Kidney (tissue), 14 donors: ENCODE measurements around the gene LSM12. TPM values are rescaled to one million over a fixed set of nuclear protein-coding genes. Genes with fewer than 3 reads are reported as not detected.
"Not testable (repeated sequence)": the region's sequence is repeated elsewhere in the genome, so short reads cannot be mapped to it uniquely, and the experiment has no call there.

Experiments
- DNase-seq, 5 donors: peaks; one replicate each; pipeline ENCODE4 v3.0.0-alpha.2; 2013 to 2020
- FAIRE-seq: peaks from 2 replicates; lab custom pipeline; 2012; peaks lifted over from hg19 to GRCh38; lab: Jason Lieb, UNC
- H3K27ac ChIP-seq, 2 donors: one replicate each; pipeline ENCODE4 v1.7.0; 2013; ENCODE audit warnings: low read depth in 2 of 2, low read length in 2 of 2, inconsistent platforms in 1 of 2
- H3K27me3 ChIP-seq: one replicate; pipeline ENCODE4 v1.7.1; 2013; ENCODE audit warnings: low read length, inconsistent platforms; ENCODE audit not compliant: control insufficient read depth, insufficient read depth
- H3K36me3 ChIP-seq, 3 donors: one replicate each; pipeline versions ENCODE4 v1.7.0 to v1.7.1; 2013; ENCODE audit warnings: low read length in 3 of 3, control low read depth in 1 of 3, inconsistent platforms in 1 of 3; ENCODE audit not compliant: insufficient read depth in 3 of 3, control insufficient read depth in 2 of 3
- H3K4me1 ChIP-seq, 3 donors: one replicate each; pipeline versions ENCODE4 v1.7.0 to v1.7.1; 2013; ENCODE audit warnings: low read length in 3 of 3, inconsistent platforms in 1 of 3, low read depth in 1 of 3; ENCODE audit not compliant: control insufficient read depth in 2 of 3, insufficient read depth in 2 of 3
- H3K4me3 ChIP-seq, 3 donors: one replicate each; pipeline versions ENCODE4 v1.7.0 to v1.8.1; 2013; ENCODE audit warnings: low read length in 3 of 3, control low read depth in 1 of 3, inconsistent platforms in 1 of 3
- H3K9ac ChIP-seq, 3 donors: one replicate each; pipeline versions ENCODE4 v1.7.0 to v1.7.1; 2013; ENCODE audit warnings: low read length in 3 of 3, control low read depth in 1 of 3, inconsistent platforms in 1 of 3
- H3K9me3 ChIP-seq, 3 donors: one replicate each; pipeline versions ENCODE4 v1.7.0 to v1.7.1; 2013; ENCODE audit warnings: low read length in 3 of 3, control low read depth in 1 of 3, inconsistent platforms in 1 of 3; ENCODE audit not compliant: control insufficient read depth in 2 of 3, insufficient read depth in 1 of 3
- intact Hi-C: fragments of 100-400 bp; cut with DNase I; formaldehyde crosslinking; loops from one replicate; pipeline ENCODE4 v1.11.1; 2022
- polyA plus RNA-seq: library from polyadenylated mRNA; stranded (reverse); fragments of 350-450 nt; fragmentation: Illumina TruSeq; extraction: RNeasy Lipid Tissue Mini Kit (QIAGEN cat#74804); gene quantifications from one replicate; pipeline ENCODE4 v1.2.3, GENCODE V29; 2014; ENCODE audit warnings: low read depth, low replicate concordance; ENCODE audit not compliant: insufficient read depth
- total RNA-seq: library from RNA; stranded (reverse); fragmentation: NEBNext Ultra II Directional; extraction: Animal tissue kit (Norgen Biotek cat#: 25700); gene quantifications from one replicate; pipeline ENCODE4 v1.2.1, GENCODE V29; 2021
- TF ChIP-seq, protein P1 (sequence below): IDR thresholded peaks from 3 replicates; pipeline ENCODE4 v1.5.1; 2012; ENCODE audit warnings: mild to moderate bottlenecking, moderate library complexity, borderline replicate concordance; ENCODE audit not compliant: insufficient read depth; ENCODE audit errors: extremely low read depth
- donor health status: control.
- donor health status: control.
- donor health status: control.
- donor health status: control.
- donor health status: control.
- donor health status: DM: yes; HTN: yes; CAD: no.
- donor health status: Normal renal cell carcinoma (clear cell type).

LSM12 gene
- total and polyA plus RNA-seq, 2 donors from 2014 or later: 29.0 to 47.6 TPM

DNA sequence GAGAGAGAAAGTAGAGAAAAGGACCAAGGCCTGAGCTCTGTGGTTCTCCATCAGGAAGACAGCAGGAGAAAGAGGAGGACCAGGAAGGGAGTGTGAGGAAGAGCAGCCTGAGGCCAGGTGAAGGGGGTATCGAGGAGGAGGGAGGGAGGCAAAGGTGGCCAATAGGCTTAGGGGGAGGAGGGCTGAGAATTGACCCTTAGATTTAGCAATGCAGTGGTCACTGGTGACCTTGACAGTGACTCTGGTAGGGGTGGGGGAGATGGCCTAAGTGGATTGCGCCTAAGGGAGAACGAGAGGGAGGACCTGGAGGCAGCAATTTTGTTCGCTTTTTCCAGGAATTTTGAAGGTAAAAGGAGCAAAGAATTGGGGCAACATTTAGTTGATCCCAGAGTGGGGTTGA, 67.4 kb downstream of the LSM12 start:
- no peak overlapping the region for H3K27ac ChIP-seq
- no peaks in the 10 kb centered on the region for H3K36me3 ChIP-seq
- no peaks in the 10 kb centered on the region for H3K9me3 ChIP-seq
- intact Hi-C loops: no loop called here
- peaks cover 0 to 10% (median 4%) of the 10 kb centered on the region in 3 donors for H3K4me1 ChIP-seq
- FAIRE-seq (no peak), DNase-seq (no peak)
- TF ChIP-seq, protein P1, sequence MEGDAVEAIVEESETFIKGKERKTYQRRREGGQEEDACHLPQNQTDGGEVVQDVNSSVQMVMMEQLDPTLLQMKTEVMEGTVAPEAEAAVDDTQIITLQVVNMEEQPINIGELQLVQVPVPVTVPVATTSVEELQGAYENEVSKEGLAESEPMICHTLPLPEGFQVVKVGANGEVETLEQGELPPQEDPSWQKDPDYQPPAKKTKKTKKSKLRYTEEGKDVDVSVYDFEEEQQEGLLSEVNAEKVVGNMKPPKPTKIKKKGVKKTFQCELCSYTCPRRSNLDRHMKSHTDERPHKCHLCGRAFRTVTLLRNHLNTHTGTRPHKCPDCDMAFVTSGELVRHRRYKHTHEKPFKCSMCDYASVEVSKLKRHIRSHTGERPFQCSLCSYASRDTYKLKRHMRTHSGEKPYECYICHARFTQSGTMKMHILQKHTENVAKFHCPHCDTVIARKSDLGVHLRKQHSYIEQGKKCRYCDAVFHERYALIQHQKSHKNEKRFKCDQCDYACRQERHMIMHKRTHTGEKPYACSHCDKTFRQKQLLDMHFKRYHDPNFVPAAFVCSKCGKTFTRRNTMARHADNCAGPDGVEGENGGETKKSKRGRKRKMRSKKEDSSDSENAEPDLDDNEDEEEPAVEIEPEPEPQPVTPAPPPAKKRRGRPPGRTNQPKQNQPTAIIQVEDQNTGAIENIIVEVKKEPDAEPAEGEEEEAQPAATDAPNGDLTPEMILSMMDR: no peak
- H3K9ac ChIP-seq: no peak overlapping the region
- H3K4me3 ChIP-seq: no peak overlapping the region
- H3K27me3 ChIP-seq: peaks cover 2% of the 10 kb centered on the region

DNA sequence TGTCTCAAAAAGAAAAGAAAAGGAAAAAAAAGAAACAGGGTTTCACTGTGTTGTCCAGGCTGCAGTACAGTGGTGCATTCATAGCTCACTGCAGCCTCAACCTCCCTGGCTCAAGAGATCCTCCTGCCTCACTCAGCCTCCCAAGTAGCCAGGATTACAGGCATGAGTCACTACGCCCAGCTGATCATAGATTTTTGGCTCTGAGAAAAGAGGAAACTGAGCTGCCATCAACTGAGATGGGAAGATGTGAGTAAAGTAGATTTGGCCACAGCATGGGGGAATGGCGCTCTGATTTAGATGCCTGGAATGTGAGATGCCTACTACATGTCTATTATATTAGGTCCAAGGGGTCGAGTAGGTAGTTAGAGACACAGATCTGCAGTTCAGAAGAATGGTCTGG, 67.9 kb downstream of the LSM12 start:
- no peaks in the 10 kb centered on the region for H3K36me3 ChIP-seq
- DNase-seq: no peak
- TF ChIP-seq, protein P1: no peak
- H3K9ac ChIP-seq: no peak overlapping the region
- no peak for FAIRE-seq
- peaks cover 0 to 10% (median 4%) of the 10 kb centered on the region in 3 donors for H3K4me1 ChIP-seq
- H3K27me3 ChIP-seq: peaks cover 2% of the 10 kb centered on the region
- H3K9me3 ChIP-seq: no peaks in the 10 kb centered on the region
- H3K27ac ChIP-seq: no peak overlapping the region
- H3K4me3 ChIP-seq: no peak overlapping the region
- intact Hi-C loops: no loop called here

DNA sequence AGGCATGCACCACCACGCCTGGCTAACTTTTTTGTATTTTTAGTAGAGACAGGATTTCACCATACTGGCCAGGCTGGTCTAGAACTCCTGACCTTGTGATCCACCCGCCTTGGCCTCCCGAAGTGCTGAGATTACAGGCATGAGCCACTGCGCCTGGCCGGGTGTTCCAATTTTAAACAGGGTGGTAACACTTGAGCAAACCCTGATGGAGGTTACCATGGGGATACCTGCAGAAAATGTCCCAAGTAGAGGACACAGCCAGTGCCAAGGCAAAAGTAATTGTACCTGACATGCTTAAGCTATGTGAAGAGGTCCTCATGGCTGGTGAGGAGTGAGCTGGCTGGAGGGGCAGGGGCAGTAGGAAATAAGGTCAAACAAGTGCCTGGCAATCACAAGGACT, 69.3 kb downstream of the LSM12 start:
- H3K9me3 ChIP-seq, FAIRE-seq, H3K27ac ChIP-seq, H3K4me1 ChIP-seq, H3K27me3 ChIP-seq, intact Hi-C loops, H3K9ac ChIP-seq, H3K4me3 ChIP-seq, DNase-seq, H3K36me3 ChIP-seq: not testable (repeated sequence)

DNA sequence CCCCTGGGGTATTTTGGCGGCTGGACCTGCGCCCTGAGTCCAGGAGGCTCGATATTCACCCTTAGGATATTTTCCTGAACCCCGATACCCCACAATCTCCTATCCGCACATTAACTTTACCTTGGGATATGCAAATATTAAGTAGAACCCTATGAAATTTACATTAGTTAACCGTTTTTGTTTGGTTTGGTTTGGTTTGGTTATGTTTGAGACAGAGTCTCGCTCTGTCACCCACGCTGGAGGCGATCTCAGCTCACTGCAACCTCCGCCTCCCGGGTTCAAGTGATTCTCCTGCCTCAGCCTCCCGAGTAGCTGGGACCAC, 71.4 kb downstream of the LSM12 start:
- FAIRE-seq (no peak), DNase-seq (no peak)
- no peak overlapping the region for H3K9ac ChIP-seq
- H3K27me3 ChIP-seq: no peaks in the 10 kb centered on the region
- no peak overlapping the region for H3K27ac ChIP-seq
- H3K4me1 ChIP-seq: peaks cover 0 to 4% (median 2%) of the 10 kb centered on the region in 3 donors
- TF ChIP-seq, protein P1: no peak
- intact Hi-C loops: no loop called here
- H3K4me3 ChIP-seq: no peak overlapping the region
- H3K9me3 ChIP-seq: no peaks in the 10 kb centered on the region
- H3K36me3 ChIP-seq: no peaks in the 10 kb centered on the region
